HG03469 (cell line): ENCODE measurements around the gene CHCHD6.

ENCODE experiments used
- ATAC-seq: cut with Tn5 transposase; IDR thresholded peaks from one replicate; pipeline ENCODE4 v1.9.1; 2021; ENCODE audit warnings: mild to moderate bottlenecking, moderate library complexity, moderate number of reproducible peaks; ENCODE audit not compliant: unreplicated experiment

The CHCHD6 gene

GRCh38 chr3:126889276-126890201 is 185.5 kb downstream of the CHCHD6 start:
- ATAC-seq = no peak

DNA sequence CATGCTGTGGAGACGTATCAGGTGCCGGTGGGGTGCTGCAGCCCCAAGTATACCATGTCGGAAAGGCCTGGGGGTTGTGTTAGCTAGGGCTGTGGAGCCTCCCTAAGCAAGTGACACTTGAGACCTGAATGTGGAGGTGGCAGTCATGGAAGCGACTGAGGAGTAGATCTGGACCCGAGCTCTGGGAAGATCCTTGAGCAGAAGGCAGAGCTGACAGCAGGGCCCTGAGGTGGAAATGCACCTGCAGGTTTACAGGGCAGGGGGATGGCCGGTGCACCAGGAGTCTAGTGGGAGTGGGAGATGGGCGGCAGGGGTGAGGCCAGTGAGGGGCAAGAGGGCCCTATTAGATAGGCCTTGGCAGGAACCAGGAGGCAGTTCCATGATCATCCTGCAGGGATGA is 187.1 kb downstream of the CHCHD6 start:
- no peak for ATAC-seq

DNA sequence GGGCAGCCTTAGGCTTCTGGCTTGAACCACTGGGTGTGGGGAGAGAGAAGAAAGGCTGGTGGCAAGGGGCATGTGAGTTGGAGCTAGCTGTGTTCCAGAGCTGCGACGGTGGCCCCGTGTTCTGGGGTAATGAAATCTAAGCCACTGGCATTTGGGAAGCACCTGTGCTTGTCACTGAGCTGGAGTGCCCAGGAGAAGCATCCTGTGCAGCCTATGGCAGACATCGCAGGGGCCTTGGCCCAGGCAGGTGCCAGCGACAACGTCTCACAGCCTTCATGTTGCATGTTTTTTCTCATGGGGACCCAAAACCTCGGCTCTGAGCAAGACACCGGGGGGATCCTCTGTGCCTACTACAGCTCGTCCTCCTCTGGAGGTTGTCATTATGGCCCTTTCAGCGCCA is 187.8 kb downstream of the CHCHD6 start:
- no peak for ATAC-seq

- no peak for ATAC-seq
Observed at GRCh38 chr3:126893651-126894050, 189.6 kb downstream of the CHCHD6 start.

DNA sequence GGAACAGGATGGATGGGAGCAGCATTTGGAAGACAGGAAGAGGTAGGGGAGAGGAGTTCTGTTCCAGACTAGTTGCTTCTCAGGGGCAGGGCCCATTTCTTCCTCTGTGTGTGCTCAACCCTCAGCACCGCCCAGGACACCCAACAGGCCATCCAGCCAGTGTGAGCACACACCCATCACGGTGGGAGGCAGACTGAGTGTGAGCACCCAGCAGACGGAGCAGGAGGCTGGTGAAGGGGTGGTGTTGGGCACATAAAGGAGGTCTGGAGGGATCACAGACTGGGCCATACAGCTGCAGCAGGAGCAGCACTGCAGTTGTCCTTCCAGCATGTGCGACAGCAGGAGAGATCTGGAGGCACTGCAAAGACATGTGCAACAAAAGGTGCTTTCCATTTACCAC is 190.4 kb downstream of the CHCHD6 start:
- ATAC-seq = no peak

GRCh38 chr3:126895178-126896066 is 191.4 kb downstream of the CHCHD6 start:
- no peak for ATAC-seq

DNA sequence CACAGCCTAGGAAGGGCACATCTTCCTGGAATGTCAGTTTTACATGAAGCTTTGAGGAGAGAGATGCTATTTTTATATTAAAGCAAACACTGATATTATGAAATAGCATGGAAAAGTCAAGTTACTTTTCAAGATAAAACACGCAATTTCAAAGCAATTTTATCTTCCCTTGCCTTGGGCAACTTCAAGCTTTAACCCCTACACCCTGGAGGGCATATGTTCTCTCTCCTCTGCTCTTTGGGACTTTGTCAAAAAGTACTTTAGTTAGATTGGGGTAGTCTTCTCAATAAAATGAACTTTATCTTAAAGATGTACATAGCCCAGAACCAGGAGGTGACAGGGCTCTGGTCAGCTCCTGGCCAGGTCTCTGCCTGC is 192.0 kb downstream of the CHCHD6 start:
- ATAC-seq = no peak

DNA sequence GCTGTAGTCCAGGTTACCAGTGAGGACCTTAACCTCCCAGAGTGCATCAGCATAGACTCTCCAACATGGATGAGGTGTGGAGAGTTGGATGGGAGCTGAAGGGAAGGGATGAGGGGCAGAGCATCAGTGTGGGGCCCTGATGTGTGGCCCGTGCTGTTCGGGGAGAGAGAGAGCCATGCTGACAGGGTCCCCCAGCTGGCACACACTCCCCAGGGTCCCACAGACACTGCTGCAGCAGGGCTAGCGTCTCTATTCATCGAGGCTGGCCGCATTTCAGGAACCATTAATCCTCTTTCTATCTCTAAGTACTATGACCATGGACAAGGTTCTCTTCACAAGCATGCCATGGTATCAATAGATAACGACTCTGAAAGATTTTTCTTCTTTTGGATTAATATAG is 192.9 kb downstream of the CHCHD6 start:
- no peak for ATAC-seq

GRCh38 chr3:126897943-126898342 is 193.9 kb downstream of the CHCHD6 start:
- no peak for ATAC-seq

GRCh38 chr3:126900859-126901540 is 197.0 kb downstream of the CHCHD6 start:
- ATAC-seq = no peak

GRCh38 chr3:126901631-126902030 is 197.6 kb downstream of the CHCHD6 start:
- no peak for ATAC-seq

DNA sequence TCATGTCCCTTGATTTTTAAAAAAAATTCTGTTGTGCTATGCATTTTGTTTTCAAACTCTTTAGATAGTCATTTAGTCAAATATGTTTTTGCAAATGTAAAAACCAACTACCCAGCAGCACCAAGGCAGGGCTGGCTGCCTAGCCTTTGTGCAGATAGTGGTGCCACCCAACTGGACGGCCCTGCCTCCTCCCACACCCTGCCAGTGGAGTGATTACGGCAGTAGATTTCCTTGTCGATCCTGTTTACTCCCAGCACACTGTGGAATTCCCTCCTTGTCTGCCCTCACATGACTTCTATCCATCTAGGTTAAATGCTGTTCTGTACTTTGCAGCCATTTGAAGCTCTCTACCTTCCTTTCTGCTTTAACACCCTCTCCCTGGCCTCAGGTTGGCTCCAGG is 199.5 kb downstream of the CHCHD6 start:
- ATAC-seq = no peak

DNA sequence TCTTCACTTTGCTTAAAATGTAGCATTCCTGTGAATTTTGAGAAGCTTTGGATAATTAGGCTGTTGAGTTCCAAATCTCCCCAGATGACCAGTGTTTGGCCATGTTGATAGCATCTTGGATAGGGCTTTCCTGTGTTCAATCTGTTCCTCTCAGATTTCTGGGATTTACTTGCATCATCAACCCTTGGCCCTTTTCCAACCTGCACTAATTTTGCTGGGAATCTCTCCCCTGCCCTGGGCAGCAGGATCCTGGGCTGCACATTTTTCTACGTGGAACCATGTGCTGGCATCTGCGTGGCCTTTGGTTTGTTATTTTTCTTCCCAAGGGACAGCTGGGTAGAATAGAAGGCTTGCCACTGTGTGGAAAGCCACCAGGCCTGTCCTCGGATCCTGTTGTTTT is 203.5 kb downstream of the CHCHD6 start:
- ATAC-seq = no peak

DNA sequence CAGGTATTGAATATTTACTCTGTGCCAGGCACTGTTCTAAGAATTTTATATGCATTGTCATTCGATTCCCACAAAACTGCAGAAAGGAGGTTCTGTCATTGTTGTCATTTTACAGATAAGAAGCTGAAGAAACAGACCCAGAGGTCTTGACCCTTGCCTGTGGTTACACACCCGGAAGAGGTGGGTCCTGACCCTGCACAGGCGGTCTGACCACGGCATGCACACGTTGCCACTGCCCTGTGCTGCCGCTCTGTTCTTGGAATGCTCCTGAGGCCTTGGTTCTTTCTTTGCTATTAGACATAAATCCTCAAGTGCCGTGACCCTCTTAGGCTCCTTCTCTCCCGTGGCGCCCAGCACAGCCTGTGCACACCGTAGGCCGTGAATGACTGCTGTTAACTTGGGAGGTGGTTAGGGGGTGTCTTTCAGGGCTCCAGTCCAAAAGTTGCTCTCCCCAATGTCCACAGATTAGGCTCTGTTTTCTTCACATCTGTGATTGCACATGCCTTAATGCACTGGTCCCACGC is 204.8 kb downstream of the CHCHD6 start:
- ATAC-seq = no peak

- no peak for ATAC-seq
Observed at GRCh38 chr3:126910231-126910630, 206.2 kb downstream of the CHCHD6 start.

DNA sequence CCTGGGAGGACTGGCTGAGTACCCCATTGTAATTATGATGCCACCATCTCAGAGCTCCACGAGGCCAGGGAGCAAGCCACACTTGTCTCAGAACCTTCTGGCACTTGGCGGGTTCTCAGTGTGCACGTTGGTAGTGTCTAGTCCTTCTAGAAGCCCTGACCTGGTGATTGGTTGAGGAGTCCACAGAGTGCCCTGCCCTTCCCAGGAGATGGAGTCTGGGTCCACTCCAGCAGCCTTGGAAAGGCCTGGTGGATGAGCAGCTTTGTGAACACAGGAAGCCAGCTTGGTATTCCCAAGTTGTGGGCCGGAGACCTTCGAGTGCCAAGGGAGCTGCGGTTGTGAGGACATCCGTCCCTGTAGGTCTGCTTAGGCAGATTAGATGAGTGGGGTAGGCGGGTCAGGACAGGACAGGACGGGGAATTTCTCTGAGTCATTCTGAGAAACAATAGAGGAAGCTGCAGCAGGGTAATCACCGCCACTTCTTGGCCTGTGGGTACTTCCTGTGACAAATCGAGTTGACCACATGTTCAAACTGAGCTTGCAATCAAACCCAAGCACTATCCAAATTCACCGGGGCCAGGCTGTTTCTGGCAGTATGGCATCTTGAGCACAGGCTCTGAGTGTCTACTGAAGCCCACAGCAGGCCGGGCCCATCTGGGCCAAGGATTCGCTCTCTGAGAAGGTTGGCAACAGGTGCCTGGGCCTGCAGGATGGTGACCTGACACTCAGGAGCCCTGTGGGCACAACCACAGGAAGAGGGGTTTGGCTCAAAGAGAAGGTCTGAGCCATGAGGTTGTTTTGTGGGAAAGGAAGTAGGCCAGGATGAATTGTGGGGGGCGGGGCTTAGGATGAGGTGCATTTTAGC is 207.4 kb downstream of the CHCHD6 start:
- ATAC-seq = peak; percentile 80

GRCh38 chr3:126912027-126912422 is 208.0 kb downstream of the CHCHD6 start:
- no peak for ATAC-seq

GRCh38 chr3:126912491-126913195 is 208.6 kb downstream of the CHCHD6 start:
- ATAC-seq = no peak

DNA sequence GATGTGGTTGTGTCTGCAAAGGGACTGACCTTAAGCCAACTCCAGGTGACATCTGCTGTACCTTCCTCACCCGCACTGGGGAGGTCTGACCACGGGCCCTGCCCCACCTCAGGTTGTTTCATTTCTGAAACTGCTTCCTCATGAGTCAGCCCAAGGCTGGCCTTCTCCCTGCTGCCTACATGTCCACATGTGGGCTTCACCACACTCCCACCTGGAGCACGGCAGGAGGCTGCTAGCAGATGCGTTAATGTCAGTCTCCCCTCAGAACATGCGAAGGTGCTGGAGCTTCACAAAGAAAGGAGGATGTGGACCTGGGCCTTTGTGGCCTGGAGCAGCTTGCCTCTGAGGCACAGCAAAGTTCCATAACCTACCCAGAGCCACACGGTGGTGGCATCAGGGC is 209.5 kb downstream of the CHCHD6 start:
- ATAC-seq = no peak
